ENCODE measurements around the gene ADAM12. TPM values are rescaled to one million over a fixed set of nuclear protein-coding genes. Genes with fewer than 3 reads are reported as not detected.

ADAM12 gene
- total RNA-seq, 3 donors from 2014 or later (not counting 1 experiment from before 2014, with no cell fraction given) = 1.6 to 1.9 (median 1.8) TPM

DNA sequence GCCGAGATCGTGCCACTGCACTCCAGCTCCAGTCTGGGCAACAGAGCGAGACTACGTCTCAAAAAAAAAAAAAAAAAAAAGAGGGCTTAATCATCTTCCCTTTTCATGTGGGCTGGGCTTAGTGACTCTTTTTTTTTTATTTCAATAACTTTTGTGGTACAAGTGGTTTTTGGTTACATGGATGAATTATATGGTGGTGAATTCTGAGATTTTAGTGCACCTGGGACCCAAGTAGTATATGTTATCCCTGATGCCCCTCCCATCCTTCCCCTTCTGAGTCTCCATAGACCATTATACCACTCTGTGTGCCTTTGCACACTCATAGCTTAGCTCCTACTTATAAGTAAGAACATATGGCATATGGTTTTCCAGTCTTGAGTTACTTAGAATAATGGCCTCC lies 4.8 kb upstream of the ADAM12 start:
- H3K36me3 Mint-ChIP-seq = no peaks in the 10 kb centered on the region
- no peak for ATAC-seq

DNA sequence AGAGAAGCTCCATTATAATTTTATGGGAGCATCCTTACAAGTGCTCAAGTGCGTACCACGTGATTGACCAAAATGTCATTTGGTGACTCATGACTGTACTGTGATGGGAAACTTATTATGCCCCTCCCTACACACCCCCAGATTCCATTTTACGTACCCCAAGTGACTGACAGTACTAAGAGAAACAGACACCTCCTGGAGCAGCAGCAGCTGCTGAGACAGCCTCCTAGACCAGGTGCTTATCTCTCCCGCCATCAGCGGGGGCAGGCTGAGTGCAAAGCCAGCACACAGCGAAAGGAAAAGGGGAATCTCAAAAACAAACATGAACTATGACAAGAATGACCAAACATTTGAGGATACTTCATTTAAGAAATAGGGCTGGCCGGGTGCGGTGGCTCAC lies 4.2 kb upstream of the ADAM12 start:
- intact Hi-C loops (cut with micrococcal nuclease) = no loop called here
- Histone ChIP-seq H3K4me1 (ENCODE audit: control insufficient read depth, insufficient read depth, low read length) (peaks cover 2% of the 10 kb centered on the region), H3K4me3 (ENCODE audit: low read length) (no peak overlapping the region), H3K36me3 (ENCODE audit: control insufficient read depth, insufficient read depth, low read length) (no peaks in the 10 kb centered on the region), H3K27me3 (ENCODE audit: control insufficient read depth, insufficient read depth, low read length) (peaks cover 1% of the 10 kb centered on the region), H3K9me3 (ENCODE audit: control insufficient read depth, insufficient read depth, low read length) (peaks cover 3% of the 10 kb centered on the region), H3K27ac (ENCODE audit: low read length) (no peak overlapping the region)
- H3K36me3 Mint-ChIP-seq = no peaks in the 10 kb centered on the region
- ATAC-seq (no peak), DNase-seq (no peak)
- H3K27ac Mint-ChIP-seq = no peak overlapping the region
- 70% methylated on average over 8 of the region's 8 CpGs for WGBS (ENCODE audit: insufficient coverage)
- TF ChIP-seq, protein P1, sequence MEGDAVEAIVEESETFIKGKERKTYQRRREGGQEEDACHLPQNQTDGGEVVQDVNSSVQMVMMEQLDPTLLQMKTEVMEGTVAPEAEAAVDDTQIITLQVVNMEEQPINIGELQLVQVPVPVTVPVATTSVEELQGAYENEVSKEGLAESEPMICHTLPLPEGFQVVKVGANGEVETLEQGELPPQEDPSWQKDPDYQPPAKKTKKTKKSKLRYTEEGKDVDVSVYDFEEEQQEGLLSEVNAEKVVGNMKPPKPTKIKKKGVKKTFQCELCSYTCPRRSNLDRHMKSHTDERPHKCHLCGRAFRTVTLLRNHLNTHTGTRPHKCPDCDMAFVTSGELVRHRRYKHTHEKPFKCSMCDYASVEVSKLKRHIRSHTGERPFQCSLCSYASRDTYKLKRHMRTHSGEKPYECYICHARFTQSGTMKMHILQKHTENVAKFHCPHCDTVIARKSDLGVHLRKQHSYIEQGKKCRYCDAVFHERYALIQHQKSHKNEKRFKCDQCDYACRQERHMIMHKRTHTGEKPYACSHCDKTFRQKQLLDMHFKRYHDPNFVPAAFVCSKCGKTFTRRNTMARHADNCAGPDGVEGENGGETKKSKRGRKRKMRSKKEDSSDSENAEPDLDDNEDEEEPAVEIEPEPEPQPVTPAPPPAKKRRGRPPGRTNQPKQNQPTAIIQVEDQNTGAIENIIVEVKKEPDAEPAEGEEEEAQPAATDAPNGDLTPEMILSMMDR (IDR thresholded peaks at IDR 0.05) = no peak
- H3K4me1 Mint-ChIP-seq = peaks cover 0 to 1% of the 10 kb centered on the region in 2 donors
- H3K9me3 Mint-ChIP-seq = no peaks in the 10 kb centered on the region
- peaks cover 25 to 38% of the 10 kb centered on the region in 2 donors for H3K27me3 Mint-ChIP-seq (ENCODE audit: low read depth in 2 of 2)
- H3K4me3 Mint-ChIP-seq = no peak overlapping the region

More for the DNA sequence above, 4.8 kb upstream of the ADAM12 start:
- no peaks in the 10 kb centered on the region for H3K36me3 ChIP-seq (ENCODE audit: control insufficient read depth, insufficient read depth, low read length)
- Mint-ChIP-seq H3K4me3 (no peak overlapping the region), H3K27me3 (ENCODE audit: low read depth in 2 of 2) (peaks cover 24 to 37% of the 10 kb centered on the region in 2 donors), H3K9me3 (no peaks in the 10 kb centered on the region), H3K4me1 (no peaks in the 10 kb centered on the region), H3K27ac (no peak overlapping the region)
- intact Hi-C loops (cut with micrococcal nuclease) = no loop called here
- no peak overlapping the region for H3K4me3 ChIP-seq (ENCODE audit: low read length)
- H3K9me3 ChIP-seq (ENCODE audit: control insufficient read depth, insufficient read depth, low read length) = peaks cover 3% of the 10 kb centered on the region
- no peak overlapping the region for H3K27ac ChIP-seq (ENCODE audit: low read length)
- WGBS (ENCODE audit: insufficient coverage) = 83% methylated on average over 3 of the region's 4 CpGs
- DNase-seq = no peak
- TF ChIP-seq, protein P1 (IDR thresholded peaks at IDR 0.05) = no peak
- H3K27me3 ChIP-seq (ENCODE audit: control insufficient read depth, insufficient read depth, low read length) = no peaks in the 10 kb centered on the region
- no peaks in the 10 kb centered on the region for H3K4me1 ChIP-seq (ENCODE audit: control insufficient read depth, insufficient read depth, low read length)

DNA sequence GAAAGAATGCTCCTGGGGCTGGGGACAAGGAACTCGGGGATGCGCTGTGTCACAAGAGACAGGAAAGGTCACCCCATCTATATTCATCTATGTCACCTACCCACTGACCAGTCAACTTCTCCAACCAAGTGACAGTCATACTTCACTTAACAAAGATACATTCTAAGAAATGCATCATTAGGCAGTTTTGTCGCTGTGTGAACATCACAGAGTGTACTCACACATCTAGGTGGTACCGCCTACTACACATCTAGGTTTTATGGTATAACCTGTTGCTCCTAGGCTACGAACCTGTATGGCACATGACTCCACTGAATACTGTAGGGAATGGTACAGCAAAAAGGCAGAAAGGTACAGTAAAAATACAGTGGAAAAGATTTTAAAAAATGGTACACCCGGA lies 3.8 kb upstream of the ADAM12 start:
- H3K4me3 ChIP-seq (ENCODE audit: low read length) = no peak overlapping the region
- no peaks in the 10 kb centered on the region for H3K36me3 ChIP-seq (ENCODE audit: control insufficient read depth, insufficient read depth, low read length)
- H3K27me3 ChIP-seq (ENCODE audit: control insufficient read depth, insufficient read depth, low read length) = peaks cover 5% of the 10 kb centered on the region
- 76% methylated on average over 6 of the region's 6 CpGs for WGBS (ENCODE audit: insufficient coverage)
- ATAC-seq = no peak
- H3K9me3 Mint-ChIP-seq = no peaks in the 10 kb centered on the region
- intact Hi-C loops (cut with micrococcal nuclease) = no loop called here
- no peak overlapping the region for H3K4me3 Mint-ChIP-seq
- H3K4me1 Mint-ChIP-seq = peaks cover 3 to 5% of the 10 kb centered on the region in 2 donors
- no peak overlapping the region for H3K27ac ChIP-seq (ENCODE audit: low read length)
- no peak overlapping the region for H3K27ac Mint-ChIP-seq
- H3K27me3 Mint-ChIP-seq (ENCODE audit: low read depth in 2 of 2) = peaks cover 29 to 41% of the 10 kb centered on the region in 2 donors
- peaks cover 3% of the 10 kb centered on the region for H3K36me3 Mint-ChIP-seq
- peaks cover 6% of the 10 kb centered on the region for H3K4me1 ChIP-seq (ENCODE audit: control insufficient read depth, insufficient read depth, low read length)
- TF ChIP-seq, protein P1 (IDR thresholded peaks at IDR 0.05) = no peak
- H3K9me3 ChIP-seq (ENCODE audit: control insufficient read depth, insufficient read depth, low read length) = peaks cover 3% of the 10 kb centered on the region
- no peak for DNase-seq

DNA sequence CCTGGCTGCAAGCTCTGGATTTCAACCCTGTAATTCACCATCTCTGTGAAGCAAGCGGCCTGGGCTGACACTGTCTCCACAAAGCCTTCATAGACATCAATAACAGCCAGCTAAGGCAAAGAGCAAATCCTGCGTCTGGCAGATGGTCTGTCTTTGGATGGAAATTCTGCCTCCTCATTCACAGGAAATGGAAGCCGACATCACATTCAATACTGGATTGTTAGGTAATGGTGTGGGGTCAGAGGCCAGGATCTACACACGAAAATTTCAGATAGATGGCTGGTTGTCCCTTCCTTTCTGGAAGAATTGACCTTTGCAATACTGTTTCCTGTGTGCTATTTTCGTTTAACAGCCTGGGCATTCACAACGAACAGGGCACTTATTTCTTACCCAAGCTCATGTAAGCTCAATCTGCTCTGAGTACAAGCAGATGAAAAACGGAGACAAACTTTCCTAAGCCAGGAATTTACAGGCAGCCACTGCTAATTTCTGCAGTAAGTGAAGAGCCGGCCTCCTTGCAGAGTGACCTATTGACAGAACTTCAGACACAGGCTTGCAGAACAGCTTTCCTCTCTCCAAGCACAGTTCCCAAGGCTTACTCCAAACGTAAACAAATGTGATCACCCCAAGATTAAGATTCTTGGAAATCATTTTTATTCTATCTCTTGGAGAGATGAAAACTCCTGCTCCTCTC lies 3.1 kb upstream of the ADAM12 start:
- H3K27me3 Mint-ChIP-seq (ENCODE audit: low read depth in 2 of 2) = peaks cover 36 to 43% of the 10 kb centered on the region in 2 donors
- WGBS (ENCODE audit: insufficient coverage) = 53% methylated on average over 8 of the region's 9 CpGs
- Histone ChIP-seq H3K36me3 (ENCODE audit: control insufficient read depth, insufficient read depth, low read length) (no peaks in the 10 kb centered on the region), H3K27me3 (ENCODE audit: control insufficient read depth, insufficient read depth, low read length) (peaks cover 6% of the 10 kb centered on the region), H3K27ac (ENCODE audit: low read length) (no peak overlapping the region), H3K9me3 (ENCODE audit: control insufficient read depth, insufficient read depth, low read length) (peaks cover 3% of the 10 kb centered on the region), H3K4me3 (ENCODE audit: low read length) (no peak overlapping the region), H3K4me1 (ENCODE audit: control insufficient read depth, insufficient read depth, low read length) (peaks cover 7% of the 10 kb centered on the region)
- no peak overlapping the region for H3K27ac Mint-ChIP-seq
- intact Hi-C loops (cut with micrococcal nuclease) = no loop called here
- H3K4me1 Mint-ChIP-seq = peaks cover 7 to 9% of the 10 kb centered on the region in 2 donors
- peaks cover 10% of the 10 kb centered on the region for H3K36me3 Mint-ChIP-seq
- ATAC-seq (no peak), DNase-seq (no peak)
- TF ChIP-seq, protein P1 (IDR thresholded peaks at IDR 0.05) = no peak
- H3K9me3 Mint-ChIP-seq = no peaks in the 10 kb centered on the region
- H3K4me3 Mint-ChIP-seq = no peak overlapping the region
